Measurements from ENCODE around the gene SH3BGRL2.

GRCh38 chr6:79702691-79703090 lies 71.6 kb downstream of the SH3BGRL2 start:
- no peak for TF ChIP-seq CTCF (conservative IDR thresholded peaks at IDR 0.05; ENCODE audit: low read depth, low read length)
- no peak for TF ChIP-seq EZH2 (IDR thresholded peaks at IDR 0.05; ENCODE audit: low read length, unreplicated experiment)

All from PC-3 (cell line).